Cardiac muscle cell (in vitro differentiated cells and primary cell): ENCODE data around the gene MPZL2. TPM values are rescaled to one million over a fixed set of nuclear protein-coding genes. Genes with fewer than 3 reads are reported as not detected.

ENCODE experiments used
- DNase-seq, 2 donors: peaks; one replicate each; pipeline versions ENCODE4 v3.0.0 to v3.0.0-alpha.2; 2010 to 2017; ENCODE audit warnings: low read depth in 1 of 2, low spot score in 1 of 2
- H3K27ac ChIP-seq: fragments of 200-600 bp; sonication (generic); 2 replicates; pipeline ENCODE4 v1.5.1; 2016
- H3K27me3 ChIP-seq: fragments of 200-600 bp; sonication (generic); 2 replicates; pipeline ENCODE4 v1.6.0; 2016; ENCODE audit warnings: control low read depth
- H3K36me3 ChIP-seq: fragments of 200-600 bp; sonication (generic); 2 replicates; pipeline ENCODE4 v1.5.1; 2016; ENCODE audit warnings: control low read depth
- H3K4me1 ChIP-seq: fragments of 200-600 bp; sonication (generic); 2 replicates; pipeline ENCODE4 v1.8.1; 2017; ENCODE audit warnings: low read depth, mild to moderate bottlenecking, mixed run types
- H3K4me3 ChIP-seq: fragments of 200-600 bp; sonication (generic); 2 replicates; pipeline ENCODE4 v1.5.1; 2016; ENCODE audit warnings: mild to moderate bottlenecking
- H3K9me3 ChIP-seq: fragments of 200-600 bp; sonication (generic); 2 replicates; pipeline ENCODE4 v1.5.1; 2017; ENCODE audit warnings: low read depth, mild to moderate bottlenecking, control low read depth
- CTCF ChIP-seq: IDR thresholded peaks from 2 replicates; pipeline ENCODE4 v1.5.1; 2012; ENCODE audit warnings: low read depth, mild to moderate bottlenecking, low read length
- polyA plus RNA-seq: library from polyadenylated mRNA; unstranded; fragments of >200 nt; fragmentation: Nextera tagmentation; extraction: Ambion mirVana; gene quantifications from 2 replicates; pipeline ENCODE4 v1.2.1, GENCODE V29; 2016
- total RNA-seq: library from RNA; depleted of rRNA; stranded (reverse); fragments of >200 nt; gene quantifications from 2 replicates; pipeline ENCODE4 v1.2.3, GENCODE V29; 2016

Gene MPZL2
- total and polyA plus RNA-seq, 2 experiments from 2014 or later = 0.13 TPM; not detected in 1

- Histone ChIP-seq H3K27me3 (no peaks in the 10 kb centered on the region), H3K27ac (no peak overlapping the region), H3K4me1 (peaks cover 4% of the 10 kb centered on the region), H3K9me3 (no peaks in the 10 kb centered on the region), H3K4me3 (no peak overlapping the region), H3K36me3 (no peaks in the 10 kb centered on the region)
- no peak for TF ChIP-seq CTCF
- no peak for DNase-seq
Observed at GRCh38 chr11:118215765-118216164, 48.3 kb downstream of the MPZL2 start.

GRCh38 chr11:118215262-118215661, 48.8 kb downstream of the MPZL2 start:
- H3K27ac ChIP-seq = no peak overlapping the region
- H3K4me3 ChIP-seq = no peak overlapping the region
- DNase-seq = no peak
- no peak for TF ChIP-seq CTCF
- no peaks in the 10 kb centered on the region for H3K9me3 ChIP-seq
- H3K36me3 ChIP-seq = no peaks in the 10 kb centered on the region
- no peaks in the 10 kb centered on the region for H3K27me3 ChIP-seq
- no peaks in the 10 kb centered on the region for H3K4me1 ChIP-seq

GRCh38 chr11:118214210-118214914, 49.7 kb downstream of the MPZL2 start:
- H3K36me3 ChIP-seq = no peaks in the 10 kb centered on the region
- H3K9me3 ChIP-seq = no peaks in the 10 kb centered on the region
- DNase-seq = no peak
- H3K27me3 ChIP-seq = peaks cover under 1% of the 10 kb centered on the region
- H3K27ac ChIP-seq = no peak overlapping the region
- H3K4me3 ChIP-seq = no peak overlapping the region
- no peak for TF ChIP-seq CTCF
- no peaks in the 10 kb centered on the region for H3K4me1 ChIP-seq

GRCh38 chr11:118213781-118214180, 50.3 kb downstream of the MPZL2 start:
- H3K36me3 ChIP-seq = no peaks in the 10 kb centered on the region
- H3K4me3 ChIP-seq = no peak overlapping the region
- H3K27me3 ChIP-seq = peaks cover 3% of the 10 kb centered on the region
- no peak overlapping the region for H3K27ac ChIP-seq
- no peaks in the 10 kb centered on the region for H3K9me3 ChIP-seq
- no peak for DNase-seq
- TF ChIP-seq CTCF = no peak
- no peaks in the 10 kb centered on the region for H3K4me1 ChIP-seq

GRCh38 chr11:118213201-118213600, 50.9 kb downstream of the MPZL2 start:
- no peak overlapping the region for H3K27ac ChIP-seq
- H3K4me3 ChIP-seq = no peak overlapping the region
- no peak for TF ChIP-seq CTCF
- H3K36me3 ChIP-seq = no peaks in the 10 kb centered on the region
- peaks cover 8% of the 10 kb centered on the region for H3K27me3 ChIP-seq
- no peaks in the 10 kb centered on the region for H3K4me1 ChIP-seq
- H3K9me3 ChIP-seq = no peaks in the 10 kb centered on the region
- DNase-seq = no peak
